ENCODE results near the gene CBL. TPM values are rescaled to one million over a fixed set of nuclear protein-coding genes. Genes with fewer than 3 reads are reported as not detected.

Gene CBL
- total and polyA plus RNA-seq, 2 donors from 2014 or later, result 2.0 to 20.6 TPM

- peak overlapping the region; percentile 59 to 81 (median 77) for H3K9ac ChIP-seq (ENCODE audit: low read length in 3 of 3)
- H3K4me1 ChIP-seq (ENCODE audit: control insufficient read depth in 2 of 3, insufficient read depth in 2 of 3, low read depth in 1 of 3, low read length in 3 of 3), result peaks cover 0 to 5% (median 0%) of the 10 kb centered on the region in 3 donors
- no peaks in the 10 kb centered on the region for H3K27me3 ChIP-seq (ENCODE audit: control insufficient read depth, insufficient read depth, low read length)
- peak overlapping the region; percentile 91 to 93 for H3K27ac ChIP-seq (ENCODE audit: low read depth in 2 of 2, low read length in 2 of 2)
- no peak for FAIRE-seq
- no peak for TF ChIP-seq CTCF (IDR thresholded peaks at IDR 0.05; ENCODE audit: borderline replicate concordance, extremely low read depth, insufficient read depth)
- peak overlapping the region; percentile 64 to 93 (median 83) for H3K4me3 ChIP-seq (ENCODE audit: low read length in 3 of 3)
- intact Hi-C loops (cut with DNase I), result no loop called here
- DNase-seq, result peak in 4 of 5 donors; percentile 63 to 90 (median 74)
- H3K9me3 ChIP-seq (ENCODE audit: control insufficient read depth in 2 of 3, insufficient read depth in 1 of 3, low read length in 3 of 3), result no peaks in the 10 kb centered on the region
- H3K36me3 ChIP-seq (ENCODE audit: control insufficient read depth in 2 of 3, insufficient read depth in 3 of 3, low read length in 3 of 3), result no peaks in the 10 kb centered on the region
Measured at GRCh38 chr11:119206511-119207414, 624 bp downstream of the CBL start.

GRCh38 chr11:119207415-119207960, 1.3 kb downstream of the CBL start:
- Histone ChIP-seq H3K9ac (ENCODE audit: low read length in 3 of 3) (peak overlapping the region in 2 of 3 donors; percentile 31 to 81), H3K4me1 (ENCODE audit: control insufficient read depth in 2 of 3, insufficient read depth in 2 of 3, low read depth in 1 of 3, low read length in 3 of 3) (peaks cover 0 to 5% (median 0%) of the 10 kb centered on the region in 3 donors), H3K4me3 (ENCODE audit: low read length in 3 of 3) (peak overlapping the region; percentile 64 to 93 (median 83)), H3K9me3 (ENCODE audit: control insufficient read depth in 2 of 3, insufficient read depth in 1 of 3, low read length in 3 of 3) (no peaks in the 10 kb centered on the region), H3K27me3 (ENCODE audit: control insufficient read depth, insufficient read depth, low read length) (no peaks in the 10 kb centered on the region), H3K36me3 (ENCODE audit: control insufficient read depth in 2 of 3, insufficient read depth in 3 of 3, low read length in 3 of 3) (no peaks in the 10 kb centered on the region), H3K27ac (ENCODE audit: low read depth in 2 of 2, low read length in 2 of 2) (no peak overlapping the region)
- intact Hi-C loops (cut with DNase I), result no loop called here
- FAIRE-seq, result no peak
- no peak for DNase-seq
- no peak for TF ChIP-seq CTCF (IDR thresholded peaks at IDR 0.05; ENCODE audit: borderline replicate concordance, extremely low read depth, insufficient read depth)

- H3K36me3 ChIP-seq (ENCODE audit: control insufficient read depth in 2 of 3, insufficient read depth in 3 of 3, low read length in 3 of 3), result no peaks in the 10 kb centered on the region
- no peak overlapping the region for H3K9ac ChIP-seq (ENCODE audit: low read length in 3 of 3)
- H3K27ac ChIP-seq (ENCODE audit: low read depth in 2 of 2, low read length in 2 of 2), result no peak overlapping the region
- no peaks in the 10 kb centered on the region for H3K27me3 ChIP-seq (ENCODE audit: control insufficient read depth, insufficient read depth, low read length)
- H3K9me3 ChIP-seq (ENCODE audit: control insufficient read depth in 2 of 3, insufficient read depth in 1 of 3, low read length in 3 of 3), result no peaks in the 10 kb centered on the region
- DNase-seq (peak in 1 of 5 donors; percentile 26), FAIRE-seq (no peak)
- intact Hi-C loops (cut with DNase I), result no loop called here
- H3K4me3 ChIP-seq (ENCODE audit: low read length in 3 of 3), result no peak overlapping the region
- no peak for TF ChIP-seq CTCF (IDR thresholded peaks at IDR 0.05; ENCODE audit: borderline replicate concordance, extremely low read depth, insufficient read depth)
- H3K4me1 ChIP-seq (ENCODE audit: control insufficient read depth in 2 of 3, insufficient read depth in 2 of 3, low read depth in 1 of 3, low read length in 3 of 3), result peaks cover 0 to 5% (median 0%) of the 10 kb centered on the region in 3 donors
Measured at GRCh38 chr11:119209186-119209585, 3.0 kb downstream of the CBL start.

All from kidney (tissue), 14 donors.